NB4 (cell line): ENCODE data around the gene PCNT.

ENCODE experiments used
- DNase-seq: peaks from one replicate; pipeline ENCODE4 v3.0.0; 2010; ENCODE audit warnings: low read depth
- H3K4me3 ChIP-seq: one replicate; pipeline ENCODE4 v1.5.1; 2011; ENCODE audit warnings: mild to moderate bottlenecking, low read depth, low read length, moderate library complexity
- CTCF ChIP-seq: IDR thresholded peaks from one replicate; pipeline ENCODE4 v1.5.1; 2012; ENCODE audit warnings: low read depth, low read length
- MAX ChIP-seq: IDR thresholded peaks from 2 replicates; pipeline ENCODE4 v1.6.1; 2011; ENCODE audit warnings: low read depth, low read length
- MYC ChIP-seq: IDR thresholded peaks from 2 replicates; pipeline ENCODE4 v1.6.1; 2011; ENCODE audit warnings: low read depth, low read length
- POLR2A ChIP-seq: IDR thresholded peaks from 2 replicates; pipeline ENCODE4 v1.6.1; 2011; ENCODE audit warnings: mild to moderate bottlenecking; ENCODE audit not compliant: insufficient read length; ENCODE audit errors: extremely low read depth

Gene PCNT

GRCh38 chr21:46325073-46325912 lies 1.3 kb downstream of the PCNT start:
- peak; percentile 78 for DNase-seq
- no peak for TF ChIP-seq MYC
- TF ChIP-seq POLR2A, result no peak
- no peak for TF ChIP-seq CTCF
- TF ChIP-seq MAX, result no peak
- peak overlapping the region; percentile 67 for H3K4me3 ChIP-seq

- H3K4me3 ChIP-seq, result peak overlapping the region; percentile 16
- DNase-seq, result no peak
- TF ChIP-seq CTCF, result peak; percentile 9
- TF ChIP-seq MYC, result no peak
Observed at GRCh38 chr21:46326110-46326703, 2.3 kb downstream of the PCNT start.

GRCh38 chr21:46327711-46328110 lies 3.8 kb downstream of the PCNT start:
- H3K4me3 ChIP-seq, result no peak overlapping the region
- no peak for TF ChIP-seq CTCF
- no peak for TF ChIP-seq MYC
- no peak for TF ChIP-seq MAX
- no peak for TF ChIP-seq POLR2A
- DNase-seq, result no peak

GRCh38 chr21:46328151-46328550 lies 4.2 kb downstream of the PCNT start:
- no peak overlapping the region for H3K4me3 ChIP-seq
- no peak for TF ChIP-seq POLR2A
- no peak for TF ChIP-seq MAX
- no peak for TF ChIP-seq MYC
- TF ChIP-seq CTCF, result no peak

GRCh38 chr21:46329796-46330195 lies 5.8 kb downstream of the PCNT start:
- TF ChIP-seq POLR2A (no peak), MAX (no peak), MYC (no peak), CTCF (no peak)
- H3K4me3 ChIP-seq, result no peak overlapping the region
- DNase-seq, result no peak

More at GRCh38 chr21:46328151-46328550, 4.2 kb downstream of the PCNT start:
- no peak for DNase-seq
